Retinal pigment epithelial cell (primary cell): ENCODE measurements around the gene USP7.
A peak's percentile ranks its signal among the peaks of the same experiment; 100 is the strongest.

Experiments used
- DNase-seq: peaks from one replicate; pipeline ENCODE4 v3.0.0-alpha.2; 2010; ENCODE audit warnings: low read depth
- H3K4me3 ChIP-seq: 2 replicates; pipeline ENCODE4 v1.5.1; 2011; ENCODE audit warnings: mild to moderate bottlenecking, low read length, control low read depth, moderate library complexity
- TF ChIP-seq, protein P1 (sequence below): conservative IDR thresholded peaks from 2 replicates; pipeline ENCODE4 v1.5.1; 2011; ENCODE audit warnings: low read depth, low read length, control low read depth, inconsistent platforms

USP7 gene

GRCh38 chr16:8963821-8964441 lies at the start of gene USP7:
USP7 (minus strand) TSS chr16:8963906; CDS start chr16:8963285, 621 bp downstream.
- TF ChIP-seq, protein P1, sequence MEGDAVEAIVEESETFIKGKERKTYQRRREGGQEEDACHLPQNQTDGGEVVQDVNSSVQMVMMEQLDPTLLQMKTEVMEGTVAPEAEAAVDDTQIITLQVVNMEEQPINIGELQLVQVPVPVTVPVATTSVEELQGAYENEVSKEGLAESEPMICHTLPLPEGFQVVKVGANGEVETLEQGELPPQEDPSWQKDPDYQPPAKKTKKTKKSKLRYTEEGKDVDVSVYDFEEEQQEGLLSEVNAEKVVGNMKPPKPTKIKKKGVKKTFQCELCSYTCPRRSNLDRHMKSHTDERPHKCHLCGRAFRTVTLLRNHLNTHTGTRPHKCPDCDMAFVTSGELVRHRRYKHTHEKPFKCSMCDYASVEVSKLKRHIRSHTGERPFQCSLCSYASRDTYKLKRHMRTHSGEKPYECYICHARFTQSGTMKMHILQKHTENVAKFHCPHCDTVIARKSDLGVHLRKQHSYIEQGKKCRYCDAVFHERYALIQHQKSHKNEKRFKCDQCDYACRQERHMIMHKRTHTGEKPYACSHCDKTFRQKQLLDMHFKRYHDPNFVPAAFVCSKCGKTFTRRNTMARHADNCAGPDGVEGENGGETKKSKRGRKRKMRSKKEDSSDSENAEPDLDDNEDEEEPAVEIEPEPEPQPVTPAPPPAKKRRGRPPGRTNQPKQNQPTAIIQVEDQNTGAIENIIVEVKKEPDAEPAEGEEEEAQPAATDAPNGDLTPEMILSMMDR = no peak
- H3K4me3 ChIP-seq = peak within 1 kb of the TSS; percentile 65
- peak; percentile 52 for DNase-seq

- TF ChIP-seq, protein P1 = no peak
- H3K4me3 ChIP-seq = no peak overlapping the region
- no peak for DNase-seq
Observed at GRCh38 chr16:9013508-9013864, 49.8 kb upstream of the USP7 start.

DNA sequence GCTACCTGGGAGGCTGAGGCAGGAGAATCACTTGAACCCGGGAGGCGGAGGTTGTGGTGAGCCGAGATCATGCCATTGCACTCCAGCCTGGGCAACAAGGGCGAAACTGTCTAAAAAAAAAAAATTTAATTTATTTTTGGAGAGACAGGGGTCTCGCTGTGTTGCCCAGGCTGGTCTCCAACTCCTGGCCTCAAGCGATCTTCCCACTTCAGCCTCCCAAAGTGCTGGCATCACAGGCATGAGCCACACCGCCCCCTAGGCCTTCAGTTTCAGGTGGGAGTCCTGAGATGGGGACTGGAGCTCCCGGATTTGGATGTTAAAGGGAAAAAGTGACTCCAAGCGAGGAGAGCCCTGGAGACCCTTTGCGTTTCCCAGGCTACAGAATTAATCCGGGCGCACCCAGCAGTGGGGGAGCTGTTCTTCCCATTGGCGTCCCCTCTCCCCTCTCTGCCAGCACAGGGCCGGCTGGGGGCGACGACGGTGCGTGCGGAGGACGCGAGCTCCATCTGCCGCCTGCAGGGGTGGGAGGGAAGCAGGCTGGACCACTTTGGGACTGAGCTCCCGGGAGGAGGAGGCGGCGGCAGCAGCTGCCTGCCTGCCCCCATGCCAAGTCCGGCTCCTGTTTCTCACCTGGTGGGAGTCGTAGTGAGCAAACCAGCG lies 49.3 kb upstream of the USP7 start:
- DNase-seq = no peak
- TF ChIP-seq, protein P1 = peak; percentile 36
- H3K4me3 ChIP-seq = no peak overlapping the region

DNA sequence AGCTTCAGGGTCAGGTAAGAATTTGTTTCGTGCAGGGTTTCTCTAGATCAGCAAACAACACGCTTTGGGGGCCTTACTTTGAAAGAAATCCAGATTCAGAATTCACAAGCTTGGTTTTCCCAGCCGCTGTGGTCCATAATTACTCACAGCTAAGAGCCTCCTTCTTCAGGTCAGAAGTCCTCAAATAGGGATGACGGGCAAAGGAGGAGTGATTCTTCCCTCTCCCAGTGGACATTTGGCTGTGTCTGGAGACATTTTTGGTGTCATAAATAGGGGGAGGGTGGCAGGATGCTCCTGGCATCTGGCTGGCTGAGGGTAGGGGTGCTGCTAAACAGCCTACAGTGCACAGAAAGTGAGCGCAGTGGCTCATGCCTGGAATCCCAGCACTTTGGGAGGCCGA lies 48.6 kb upstream of the USP7 start:
- TF ChIP-seq, protein P1 = no peak

GRCh38 chr16:9008601-9009260 lies 45.0 kb upstream of the USP7 start:
- DNase-seq = peak; percentile 21

More for the DNA sequence above, 48.6 kb upstream of the USP7 start:
- no peak for DNase-seq
- H3K4me3 ChIP-seq = no peak overlapping the region

DNA sequence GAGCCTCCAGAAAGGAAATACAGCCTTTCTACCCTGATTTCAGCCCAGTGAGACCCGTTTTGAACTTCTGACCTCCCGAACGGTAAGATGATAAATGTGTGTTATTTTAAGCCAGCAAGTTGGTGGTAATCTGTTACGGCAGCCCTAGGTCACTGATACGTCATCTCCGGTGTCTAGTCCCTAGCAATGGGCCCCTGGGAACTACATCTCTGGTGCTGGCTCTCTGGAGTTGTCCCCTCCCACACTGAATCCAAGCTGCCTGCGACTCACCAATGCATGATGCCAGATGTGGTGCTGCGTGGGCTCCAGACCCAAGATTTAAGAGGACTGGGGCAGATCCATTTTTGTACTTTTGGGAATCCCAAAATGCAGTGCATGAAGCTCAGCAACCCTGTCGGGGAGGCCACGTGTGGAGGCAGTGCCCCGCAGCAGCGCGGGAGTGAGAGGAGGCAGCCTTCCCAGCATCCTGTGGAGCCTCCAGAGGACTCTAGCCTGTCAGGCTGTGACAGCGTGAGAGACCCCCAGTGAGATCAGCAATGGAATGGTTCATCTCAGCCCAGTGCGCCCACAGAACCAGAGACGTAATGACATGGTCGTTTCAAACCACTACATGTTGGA lies 43.6 kb upstream of the USP7 start:
- no peak overlapping the region for H3K4me3 ChIP-seq
- no peak for DNase-seq
- TF ChIP-seq, protein P1 = no peak

More at GRCh38 chr16:9008601-9009260, 45.0 kb upstream of the USP7 start:
- peak overlapping the region; percentile 36 for H3K4me3 ChIP-seq
- TF ChIP-seq, protein P1 = peak; percentile 92
